GM18499 (cell line): ENCODE data around the gene BCAS3.

ENCODE experiments used
- ATAC-seq: cut with Tn5 transposase; IDR thresholded peaks from one replicate; pipeline ENCODE4 v1.9.1; 2021; ENCODE audit warnings: moderate number of reproducible peaks; ENCODE audit not compliant: insufficient read depth, unreplicated experiment

BCAS3 gene

GRCh38 chr17:61259360-61259759 lies 581.7 kb downstream of the BCAS3 start:
- ATAC-seq = no peak

DNA sequence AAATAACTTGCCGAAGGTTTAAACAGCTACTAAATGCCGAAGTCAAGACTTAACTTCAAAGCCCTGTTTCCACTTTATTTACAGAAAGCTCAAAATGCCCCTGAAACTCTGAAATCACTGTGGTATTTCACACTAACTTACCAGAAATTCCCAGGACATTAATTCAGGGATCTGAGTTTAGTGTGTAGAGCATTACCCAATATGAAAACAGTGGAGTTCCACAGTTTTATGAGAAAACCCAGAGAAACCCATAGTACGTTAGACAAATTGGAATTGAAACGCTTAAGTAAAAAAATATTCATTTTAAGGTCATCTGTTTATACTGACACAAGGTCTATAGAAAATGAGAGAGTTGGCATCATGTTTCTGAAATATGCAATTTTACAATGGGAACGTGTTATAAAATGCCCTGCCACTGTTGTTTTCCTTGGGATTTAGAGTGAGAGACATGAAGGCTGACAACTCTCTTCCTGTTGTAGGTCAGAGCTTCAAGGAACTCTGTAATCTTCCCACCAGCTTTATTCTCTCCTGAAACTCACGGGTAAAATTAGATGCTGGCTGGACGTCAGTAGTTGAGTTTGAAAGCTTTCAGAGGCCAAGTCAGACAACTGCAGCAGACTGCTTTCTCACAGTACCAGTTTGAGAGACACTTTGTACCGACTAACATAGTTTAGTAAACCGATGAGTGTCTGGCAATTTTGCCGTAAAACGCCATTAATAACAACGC lies 582.6 kb downstream of the BCAS3 start:
- ATAC-seq = no peak

DNA sequence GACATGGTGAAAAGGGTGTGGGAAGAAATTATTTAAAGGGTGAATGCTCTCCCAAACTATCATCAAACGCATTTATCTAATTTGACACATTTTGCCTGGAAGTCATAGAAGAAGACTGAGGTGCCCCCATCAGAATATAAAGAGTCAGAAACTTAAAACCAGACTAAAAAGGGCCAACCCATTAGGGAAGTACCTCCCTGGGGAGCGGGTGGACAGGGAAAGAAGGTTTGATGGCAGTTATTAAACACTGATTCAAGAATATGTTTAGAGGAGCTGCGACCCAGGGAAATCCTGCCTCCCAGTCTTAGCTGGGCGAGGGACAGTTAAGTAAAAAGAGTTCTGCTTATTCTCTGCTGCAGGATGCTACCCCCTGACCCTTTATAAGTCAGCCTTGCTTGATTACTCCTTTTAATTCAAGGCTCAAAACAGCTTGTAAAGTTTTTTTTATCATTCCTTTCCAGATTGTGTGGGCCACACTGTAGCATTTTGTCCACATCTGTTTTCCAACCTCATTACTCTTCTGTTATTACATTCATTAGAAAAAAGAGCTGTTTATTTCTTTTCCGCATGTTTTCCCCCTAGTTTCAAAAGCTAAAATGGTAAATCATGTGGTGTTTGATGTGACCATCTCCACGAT lies 583.5 kb downstream of the BCAS3 start:
- no peak for ATAC-seq

DNA sequence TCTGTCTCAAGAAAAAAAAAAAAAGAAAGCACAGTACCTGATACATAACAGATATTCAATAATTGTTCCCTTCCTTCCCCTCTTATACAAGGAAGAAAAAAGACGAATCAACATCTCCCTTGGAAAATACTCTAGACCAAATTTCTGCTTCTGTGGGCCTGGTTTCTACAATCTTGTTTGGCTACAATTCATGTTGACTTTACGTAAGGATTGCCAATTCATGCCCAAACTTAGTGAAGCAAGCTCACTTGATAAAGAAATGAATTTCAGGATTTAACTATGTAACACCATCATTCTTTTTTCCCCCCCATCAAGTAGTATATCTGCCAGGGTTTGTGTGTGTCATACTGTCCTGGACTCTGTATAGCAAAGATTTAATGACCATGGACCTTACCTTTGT lies 587.7 kb downstream of the BCAS3 start:
- ATAC-seq = no peak

- ATAC-seq = no peak
Observed at GRCh38 chr17:61267847-61268246, 590.2 kb downstream of the BCAS3 start.

- ATAC-seq = no peak
Observed at GRCh38 chr17:61275395-61275794, 597.7 kb downstream of the BCAS3 start.

GRCh38 chr17:61276806-61277205 lies 599.2 kb downstream of the BCAS3 start:
- ATAC-seq = no peak

- ATAC-seq = no peak
Observed at GRCh38 chr17:61279476-61280145, 602.0 kb downstream of the BCAS3 start.

DNA sequence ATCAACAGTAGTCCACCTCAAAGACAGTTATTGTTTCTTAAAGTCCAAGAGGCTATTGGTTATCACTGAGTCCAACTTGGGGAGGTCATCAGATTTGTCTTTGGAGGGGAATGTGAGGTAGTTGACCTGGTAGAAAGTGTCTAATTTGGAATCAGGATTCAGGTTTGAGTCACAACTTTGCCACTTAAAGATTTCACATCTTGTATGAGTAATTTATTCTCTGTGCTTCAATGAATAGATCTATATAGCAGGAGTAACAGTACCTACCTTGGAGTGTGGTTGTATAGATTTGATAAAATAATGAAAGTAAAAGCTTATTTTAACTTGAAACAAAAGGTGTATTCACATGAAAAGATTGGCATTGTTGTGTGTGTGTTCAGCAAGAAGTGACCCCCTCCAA lies 602.7 kb downstream of the BCAS3 start:
- ATAC-seq = peak; percentile 62

DNA sequence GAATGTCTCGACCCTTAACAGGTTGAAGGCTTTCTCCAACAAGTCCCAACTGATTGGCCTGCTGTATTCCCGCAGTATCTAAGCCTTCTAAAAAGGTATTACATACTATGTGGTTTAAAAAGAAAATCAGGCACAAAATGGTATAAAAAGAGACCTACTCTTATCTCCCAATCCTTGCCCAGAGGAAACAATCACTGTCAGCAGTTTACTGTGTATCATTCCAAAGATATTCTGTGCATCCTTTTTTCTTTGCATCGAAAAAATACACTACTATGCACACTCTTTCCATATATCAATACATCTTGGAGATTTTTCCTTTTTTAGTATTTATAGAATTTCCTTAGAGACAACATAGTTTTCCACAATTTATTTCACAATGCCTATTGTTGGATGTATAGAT lies 603.2 kb downstream of the BCAS3 start:
- ATAC-seq = no peak

DNA sequence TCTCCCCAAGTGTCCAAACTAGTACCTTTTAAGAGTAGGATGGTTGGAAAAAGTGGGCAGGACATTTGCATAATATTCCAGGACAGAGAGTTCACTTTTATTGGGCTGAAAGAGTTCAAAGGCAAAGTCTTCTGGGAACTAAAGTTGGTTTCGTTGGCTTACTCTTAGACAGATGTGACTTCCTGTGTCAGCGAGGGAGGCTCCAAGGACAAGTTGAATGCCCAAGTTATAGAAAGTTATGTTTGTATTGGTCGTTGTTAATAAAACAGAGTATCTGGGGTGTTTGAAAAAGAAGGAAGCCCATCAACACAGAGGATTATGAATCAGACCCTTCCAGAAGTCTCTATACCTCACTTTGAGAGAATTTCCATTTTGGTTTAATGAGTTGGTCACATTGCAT lies 604.7 kb downstream of the BCAS3 start:
- no peak for ATAC-seq

- ATAC-seq = no peak
Observed at GRCh38 chr17:61283043-61283442, 605.4 kb downstream of the BCAS3 start.

- ATAC-seq = no peak
Observed at GRCh38 chr17:61284174-61284573, 606.5 kb downstream of the BCAS3 start.

- no peak for ATAC-seq
Observed at GRCh38 chr17:61284746-61285145, 607.1 kb downstream of the BCAS3 start.

DNA sequence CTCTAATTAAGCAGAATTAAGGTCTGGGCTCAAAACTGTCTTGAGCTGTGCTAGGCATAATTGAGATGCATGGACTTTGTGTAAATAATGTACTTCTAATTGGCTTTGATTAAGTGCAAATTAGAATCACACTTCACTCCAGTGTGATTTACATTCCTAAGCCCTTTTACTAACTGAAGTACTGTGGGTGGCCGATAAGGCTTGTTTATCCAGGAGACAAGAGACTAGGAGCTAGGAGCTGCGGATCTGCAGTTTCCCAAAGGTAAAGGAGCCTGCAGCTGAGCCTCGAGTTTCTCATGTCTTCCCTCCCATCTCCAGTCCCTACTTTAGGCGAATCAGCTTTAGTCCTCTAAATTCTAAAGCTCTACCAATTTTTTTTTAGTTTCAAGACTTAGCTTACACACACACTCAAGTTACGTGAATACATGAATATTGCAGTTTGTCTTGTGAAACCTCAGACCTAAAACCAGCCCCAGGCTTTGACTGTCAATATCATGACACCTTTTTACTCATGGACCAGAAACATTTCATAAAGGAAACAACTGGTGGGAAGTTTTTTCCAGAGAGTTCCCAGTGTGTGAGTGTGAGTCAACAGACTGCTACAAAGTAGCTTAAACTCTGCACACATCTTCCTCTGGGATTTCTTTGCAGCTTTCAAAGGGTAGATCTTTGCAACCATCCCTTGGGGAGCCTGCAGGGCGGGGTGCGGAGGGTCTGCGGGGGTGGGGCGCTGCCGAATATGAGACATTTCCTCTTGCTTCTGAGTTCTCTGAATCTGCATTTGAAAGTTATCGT lies 608.1 kb downstream of the BCAS3 start:
- ATAC-seq = no peak

DNA sequence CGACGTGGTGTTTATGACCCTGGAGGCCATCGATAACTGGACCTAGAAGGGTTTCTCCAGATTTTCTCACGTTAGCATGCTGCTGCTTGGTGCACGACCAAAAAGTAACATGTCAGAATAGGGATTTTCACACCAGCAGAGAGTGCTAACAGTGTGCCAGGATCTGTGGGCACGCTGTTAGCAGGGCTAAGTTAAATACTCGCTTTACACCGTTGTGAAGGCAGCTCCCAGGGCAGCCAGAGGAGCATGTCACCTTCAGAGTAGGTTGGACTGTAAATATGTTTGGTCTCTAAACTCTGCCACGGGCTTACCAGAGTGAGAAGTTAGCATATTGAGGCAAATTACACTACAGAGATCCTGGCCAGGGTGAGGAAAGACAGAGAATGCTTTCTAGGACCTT lies 608.8 kb downstream of the BCAS3 start:
- ATAC-seq = no peak

DNA sequence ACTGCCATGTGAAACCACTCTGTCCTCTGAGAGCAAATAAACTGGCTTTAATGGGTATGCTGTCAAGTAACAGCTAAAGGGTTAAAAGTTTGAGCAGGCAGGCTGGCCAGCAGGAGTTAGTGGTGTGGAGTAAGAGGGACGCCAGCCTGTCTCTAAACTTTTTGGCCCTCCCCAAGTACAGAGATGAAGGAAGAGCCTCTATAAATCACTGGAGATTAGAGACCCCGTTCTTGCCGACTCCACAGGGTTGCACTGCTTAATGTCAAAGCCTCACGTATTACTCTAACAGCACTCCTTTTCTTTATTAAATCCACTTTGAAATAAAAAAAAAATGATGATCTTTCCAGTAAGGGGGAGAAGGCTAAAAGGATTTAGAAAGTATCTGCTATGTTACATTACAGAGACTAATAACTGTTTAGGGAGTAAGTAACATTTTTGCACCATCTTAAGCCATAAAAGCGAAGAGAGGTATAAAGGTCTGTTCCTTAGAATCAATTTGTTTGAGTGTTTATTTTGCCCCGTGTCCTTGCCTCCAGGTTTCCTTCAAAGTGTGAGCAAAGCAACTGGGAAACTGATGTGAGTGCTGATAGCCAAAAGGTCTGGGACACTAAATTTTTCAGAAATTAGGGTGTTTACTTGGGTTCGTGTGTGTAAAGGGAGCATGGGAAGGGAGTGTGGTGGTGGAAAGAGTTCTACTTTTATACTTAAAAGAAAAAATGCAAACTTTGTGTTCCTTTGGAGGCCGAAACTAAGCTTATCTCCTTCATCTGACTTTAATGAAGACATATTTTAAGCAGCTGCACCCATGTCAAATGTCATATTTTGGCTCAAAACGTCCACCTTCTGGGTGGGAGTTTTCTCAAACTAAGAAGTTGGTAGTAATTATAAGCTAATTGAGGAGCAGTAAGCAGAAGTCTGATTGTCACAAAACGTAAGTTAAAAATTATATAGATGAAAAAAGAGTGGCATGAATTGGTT lies 612.0 kb downstream of the BCAS3 start:
- ATAC-seq = no peak

GRCh38 chr17:61291451-61292285 lies 614.0 kb downstream of the BCAS3 start:
- no peak for ATAC-seq

DNA sequence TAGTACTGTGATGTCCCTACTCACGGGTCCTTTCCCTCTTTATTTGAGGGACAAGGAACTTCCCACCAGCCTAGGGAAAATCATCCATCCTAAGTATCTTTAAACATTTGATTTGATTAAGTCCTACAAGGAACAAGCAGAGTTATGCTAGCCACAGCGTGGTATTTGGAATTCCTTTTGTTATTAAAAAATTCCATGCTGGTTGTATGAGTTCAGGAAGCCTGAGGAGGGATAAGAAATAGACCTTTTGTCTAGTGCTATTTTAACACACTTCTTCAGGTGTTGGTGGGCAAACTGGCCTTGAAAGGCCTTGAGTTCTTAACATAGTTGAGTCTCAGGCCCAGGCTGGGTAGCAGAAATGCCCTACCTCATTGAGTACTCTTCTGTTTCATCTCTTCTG lies 616.6 kb downstream of the BCAS3 start:
- ATAC-seq = no peak
